ENCODE results near the gene NUP210.

- TF ChIP-seq RAD21 (IDR thresholded peaks at IDR 0.05), result no peak
- TF ChIP-seq GABPA (IDR thresholded peaks at IDR 0.05 in 1 of 2, conservative IDR thresholded peaks at IDR 0.05 in 1 of 2), result no peak
- TF ChIP-seq CTCF (IDR thresholded peaks at IDR 0.05; ENCODE audit: low read depth, low read length, missing input control), result no peak
These were observed 146.0 kb downstream of the NUP210 start for GRCh38 chr3:13274125-13274524.

Data from liver (tissue), 3 donors.